ENCODE data around the gene RPS8. TPM values are rescaled to one million over a fixed set of nuclear protein-coding genes. Genes with fewer than 3 reads are reported as not detected.

Gene RPS8
- total and polyA plus RNA-seq, 4 donors: 1,445 to 3,558 (median 1,692) TPM

- no peaks in the 10 kb centered on the region for H3K9me3 ChIP-seq (ENCODE audit: control insufficient read depth in 4 of 4, insufficient read depth in 3 of 4, low read length in 3 of 4)
- H3K4me1 ChIP-seq (ENCODE audit: control insufficient read depth in 5 of 5, insufficient read depth in 5 of 5, low read length in 5 of 5): peaks cover 3 to 17% (median 4%) of the 10 kb centered on the region in 5 donors
- WGBS, 2 donors: 0% methylated on average over 57 of the region's 57 CpGs
- H3K27me3 ChIP-seq (ENCODE audit: control insufficient read depth in 3 of 3, insufficient read depth in 3 of 3, low read length in 2 of 3): no peaks in the 10 kb centered on the region
- DNase-seq (peak; percentile 98 to 99 (median 99)), ATAC-seq (ENCODE audit: insufficient read depth, low FRiP score) (peak; percentile 100)
- H3K36me3 ChIP-seq (ENCODE audit: control insufficient read depth in 4 of 4, insufficient read depth in 4 of 4, low read length in 4 of 4): no peaks in the 10 kb centered on the region
- TF ChIP-seq CTCF (IDR thresholded peaks at IDR 0.05; ENCODE audit: control extremely low read depth, extremely low read depth): no peak
- H3K9ac ChIP-seq (ENCODE audit: insufficient read depth in 1 of 2, low read length in 2 of 2): peak within 1 kb of the TSS; percentile 75 to 92
- H3K4me3 ChIP-seq: peak within 1 kb of the TSS; percentile 29
- H3K27ac ChIP-seq (ENCODE audit: low read depth in 1 of 2, low read length in 1 of 2): peak within 1 kb of the TSS; percentile 83 to 87
These were observed 35.8 kb upstream of the RPS8 start, which contains the start of gene KIF2C for GRCh38 chr1:44739307-44740178. TSS of gene KIF2C (plus strand) at chr1:44739837. CDS start at chr1:44739933, 96 bp downstream.

GRCh38 chr1:44740179-44740617, 35.1 kb upstream of the RPS8 start:
- Histone ChIP-seq H3K27ac (ENCODE audit: low read depth in 1 of 2, low read length in 1 of 2) (peak overlapping the region in 1 of 2 donors; percentile 83), H3K9ac (ENCODE audit: insufficient read depth in 1 of 2, low read length in 2 of 2) (peak overlapping the region; percentile 50 to 75), H3K9me3 (ENCODE audit: control insufficient read depth in 4 of 4, insufficient read depth in 3 of 4, low read length in 3 of 4) (no peaks in the 10 kb centered on the region), H3K4me3 (no peak overlapping the region), H3K36me3 (ENCODE audit: control insufficient read depth in 4 of 4, insufficient read depth in 4 of 4, low read length in 4 of 4) (no peaks in the 10 kb centered on the region), H3K4me1 (ENCODE audit: control insufficient read depth in 5 of 5, insufficient read depth in 5 of 5, low read length in 5 of 5) (peaks cover 3 to 17% (median 4%) of the 10 kb centered on the region in 5 donors), H3K27me3 (ENCODE audit: control insufficient read depth in 3 of 3, insufficient read depth in 3 of 3, low read length in 2 of 3) (no peaks in the 10 kb centered on the region)
- ATAC-seq (ENCODE audit: insufficient read depth, low FRiP score) (no peak), DNase-seq (peak in 1 of 3 donors; percentile 23)
- WGBS, 2 donors: 4 to 5% methylated on average over 14 of the region's 14 CpGs
- no peak for TF ChIP-seq CTCF (IDR thresholded peaks at IDR 0.05; ENCODE audit: control extremely low read depth, extremely low read depth)

DNA sequence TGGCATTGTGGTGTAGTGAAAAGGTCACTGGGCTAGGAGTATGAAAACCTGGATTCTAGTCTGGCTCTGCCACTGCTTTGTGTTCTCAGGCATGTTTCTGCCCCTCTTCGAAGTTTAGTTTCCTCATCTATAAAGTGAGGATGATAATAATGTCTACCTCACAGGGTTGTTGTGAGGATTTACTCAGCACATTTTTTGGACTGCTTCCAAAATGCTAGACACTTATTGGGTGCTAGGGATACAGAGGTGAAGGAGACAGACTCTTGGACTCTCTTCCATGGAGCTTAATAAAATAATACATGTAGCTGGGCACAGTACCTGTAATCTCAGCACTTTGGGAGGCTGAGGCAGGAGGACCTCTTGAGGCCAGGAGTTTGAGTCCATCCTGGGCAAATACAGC, 32.1 kb upstream of the RPS8 start:
- H3K9ac ChIP-seq (ENCODE audit: insufficient read depth in 1 of 2, low read length in 2 of 2): no peak overlapping the region
- no peak for TF ChIP-seq CTCF (IDR thresholded peaks at IDR 0.05; ENCODE audit: control extremely low read depth, extremely low read depth)
- 78 to 92% methylated on average over 1 of the region's 1 CpG for WGBS, 2 donors
- H3K27ac ChIP-seq (ENCODE audit: low read depth in 1 of 2, low read length in 1 of 2): no peak overlapping the region
- ATAC-seq (ENCODE audit: insufficient read depth, low FRiP score) (no peak), DNase-seq (no peak)
- H3K27me3 ChIP-seq (ENCODE audit: control insufficient read depth in 3 of 3, insufficient read depth in 3 of 3, low read length in 2 of 3): no peaks in the 10 kb centered on the region
- peaks cover 3 to 17% (median 4%) of the 10 kb centered on the region in 5 donors for H3K4me1 ChIP-seq (ENCODE audit: control insufficient read depth in 5 of 5, insufficient read depth in 5 of 5, low read length in 5 of 5)
- no peaks in the 10 kb centered on the region for H3K9me3 ChIP-seq (ENCODE audit: control insufficient read depth in 4 of 4, insufficient read depth in 3 of 4, low read length in 3 of 4)
- no peak overlapping the region for H3K4me3 ChIP-seq
- H3K36me3 ChIP-seq (ENCODE audit: control insufficient read depth in 4 of 4, insufficient read depth in 4 of 4, low read length in 4 of 4): peaks cover 0 to 3% (median 0%) of the 10 kb centered on the region in 4 donors

All from lung (tissue), 12 donors.